HFFc6 (cell line): ENCODE data around the gene ZIC4. TPM values are rescaled to one million over a fixed set of nuclear protein-coding genes. Genes with fewer than 3 reads are reported as not detected.

Source experiments
- DNase-seq: peaks from one replicate; pipeline ENCODE4 v3.0.0-alpha.2; 2018
- H3K27ac Mint-ChIP-seq: 2 replicates; pipeline ENCODE4 v1.8.0; 2020; ENCODE audit warnings: mild to moderate bottlenecking, mixed read lengths
- H3K27me3 Mint-ChIP-seq: 2 replicates; pipeline ENCODE4 v1.8.0; 2021; ENCODE audit warnings: mild to moderate bottlenecking, moderate library complexity, mixed read lengths; ENCODE audit not compliant: insufficient read depth
- H3K36me3 Mint-ChIP-seq: 2 replicates; pipeline ENCODE4 v1.8.0; 2021; ENCODE audit warnings: low read depth, mixed read lengths
- H3K4me1 Mint-ChIP-seq: 2 replicates; pipeline ENCODE4 v1.8.0; 2020; ENCODE audit warnings: low read depth, mixed read lengths
- H3K4me3 Mint-ChIP-seq: 2 replicates; pipeline ENCODE4 v1.8.0; 2020; ENCODE audit warnings: mild to moderate bottlenecking, moderate library complexity, mixed read lengths
- H3K9me3 Mint-ChIP-seq: 2 replicates; pipeline ENCODE4 v1.8.0; 2020; ENCODE audit warnings: mild to moderate bottlenecking, mixed read lengths
- total RNA-seq, 6 experiments: library from RNA; stranded (reverse); fragmentation: NEBNext Ultra II Directional; extraction: Animal tissue kit (Norgen Biotek cat#: 25700); gene quantifications; 2 replicates in 1 of 6; 3 replicates in 5 of 6; pipeline ENCODE4 v1.2.3, GENCODE V29; 2021
- TF ChIP-seq, protein P1 (sequence below): fragments of 200-600 bp; sonication (generic); IDR thresholded peaks from 2 replicates; pipeline ENCODE4 v1.5.0; 2021; ENCODE audit warnings: antibody characterized with exemption, mild to moderate bottlenecking

ZIC4 gene
- total RNA-seq, 6 experiments from 2014 or later: 0.28 to 0.58 (median 0.49) TPM

GRCh38 chr3:147395899-147396711, 10.2 kb downstream of the ZIC4 start:
- peaks cover 34% of the 10 kb centered on the region for H3K4me1 Mint-ChIP-seq
- peak overlapping the region; percentile 50; the same call in 1 of the 2 replicates for H3K4me3 Mint-ChIP-seq
- TF ChIP-seq, protein P1, sequence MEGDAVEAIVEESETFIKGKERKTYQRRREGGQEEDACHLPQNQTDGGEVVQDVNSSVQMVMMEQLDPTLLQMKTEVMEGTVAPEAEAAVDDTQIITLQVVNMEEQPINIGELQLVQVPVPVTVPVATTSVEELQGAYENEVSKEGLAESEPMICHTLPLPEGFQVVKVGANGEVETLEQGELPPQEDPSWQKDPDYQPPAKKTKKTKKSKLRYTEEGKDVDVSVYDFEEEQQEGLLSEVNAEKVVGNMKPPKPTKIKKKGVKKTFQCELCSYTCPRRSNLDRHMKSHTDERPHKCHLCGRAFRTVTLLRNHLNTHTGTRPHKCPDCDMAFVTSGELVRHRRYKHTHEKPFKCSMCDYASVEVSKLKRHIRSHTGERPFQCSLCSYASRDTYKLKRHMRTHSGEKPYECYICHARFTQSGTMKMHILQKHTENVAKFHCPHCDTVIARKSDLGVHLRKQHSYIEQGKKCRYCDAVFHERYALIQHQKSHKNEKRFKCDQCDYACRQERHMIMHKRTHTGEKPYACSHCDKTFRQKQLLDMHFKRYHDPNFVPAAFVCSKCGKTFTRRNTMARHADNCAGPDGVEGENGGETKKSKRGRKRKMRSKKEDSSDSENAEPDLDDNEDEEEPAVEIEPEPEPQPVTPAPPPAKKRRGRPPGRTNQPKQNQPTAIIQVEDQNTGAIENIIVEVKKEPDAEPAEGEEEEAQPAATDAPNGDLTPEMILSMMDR: no peak
- DNase-seq: no peak
- H3K36me3 Mint-ChIP-seq: peaks cover 15% of the 10 kb centered on the region
- H3K9me3 Mint-ChIP-seq: peaks cover 18% of the 10 kb centered on the region
- H3K27ac Mint-ChIP-seq: no peak overlapping the region
- H3K27me3 Mint-ChIP-seq: peaks cover 46% of the 10 kb centered on the region

DNA sequence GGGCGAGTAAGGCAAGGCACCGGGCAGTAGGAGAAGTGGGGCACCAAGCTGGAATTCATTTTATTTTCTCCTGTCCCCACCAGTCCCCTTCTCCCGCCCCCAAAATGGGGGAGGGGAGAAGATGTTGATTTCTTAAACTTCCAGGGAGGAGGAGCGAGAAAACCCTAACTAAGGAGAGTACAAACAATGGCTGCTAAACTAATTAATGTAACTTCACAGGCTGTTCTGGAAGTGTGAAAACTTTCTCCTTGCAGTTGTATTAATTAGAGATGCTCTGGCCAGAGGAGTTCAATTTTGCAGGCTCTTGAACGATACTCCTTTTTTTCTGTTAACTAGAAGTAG, 11.5 kb downstream of the ZIC4 start:
- Mint-ChIP-seq H3K9me3 (peaks cover 26% of the 10 kb centered on the region), H3K4me3 (peak overlapping the region; percentile 50; the same call in 1 of the 2 replicates), H3K36me3 (peaks cover 16% of the 10 kb centered on the region), H3K27me3 (peaks cover 57% of the 10 kb centered on the region), H3K4me1 (peaks cover 34% of the 10 kb centered on the region), H3K27ac (no peak overlapping the region)
- DNase-seq: no peak
- TF ChIP-seq, protein P1: no peak

DNA sequence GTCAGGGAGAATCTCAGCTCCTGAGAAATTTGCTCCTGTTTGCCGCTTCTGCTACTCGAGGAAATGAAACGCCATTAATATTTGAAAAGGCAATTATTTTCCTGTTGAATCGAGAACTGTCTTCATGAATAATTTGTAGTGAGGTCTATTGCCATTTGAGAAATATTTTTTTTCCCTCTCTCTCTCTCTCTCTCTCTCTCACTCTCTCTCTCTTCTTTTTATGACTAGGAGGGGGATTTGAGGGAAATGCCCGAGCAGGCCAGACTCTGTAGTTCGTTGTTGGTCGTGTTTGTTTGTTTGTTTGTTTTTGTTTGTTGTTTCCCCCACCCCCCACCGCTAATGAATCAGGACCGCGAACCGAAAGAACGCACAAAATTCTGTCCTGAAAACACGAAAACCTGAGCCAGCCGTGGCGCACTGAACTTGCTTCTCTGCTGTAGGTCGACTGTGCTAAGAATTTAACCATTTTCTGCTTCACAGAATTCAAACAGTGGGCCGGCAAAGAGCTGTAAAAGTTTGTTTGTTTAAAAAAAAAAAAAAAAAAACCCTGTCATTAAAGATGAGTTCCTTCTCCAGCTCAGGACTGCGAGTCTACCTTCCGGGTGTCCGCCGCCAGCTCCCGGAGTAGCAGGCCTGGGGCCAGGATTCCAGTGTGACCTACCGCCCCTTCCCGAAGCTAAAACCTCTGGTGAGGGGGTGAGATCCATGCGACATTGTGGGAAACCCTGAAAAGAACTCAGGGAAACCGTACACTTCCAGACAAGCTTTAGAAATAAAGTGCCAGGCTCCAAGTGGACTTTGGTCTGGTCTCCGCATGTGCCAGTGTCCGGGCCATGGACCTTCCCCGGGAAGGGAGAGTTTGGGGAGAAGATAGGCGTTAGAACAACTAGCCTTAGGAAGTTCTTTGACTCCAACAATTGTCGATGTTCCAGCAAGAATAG, 12.1 kb downstream of the ZIC4 start:
- Mint-ChIP-seq H3K4me3 (peak overlapping the region; percentile 69), H3K9me3 (peaks cover 26% of the 10 kb centered on the region), H3K4me1 (peaks cover 34% of the 10 kb centered on the region), H3K27me3 (peaks cover 58% of the 10 kb centered on the region), H3K27ac (peak overlapping the region; percentile 52; the same call in 1 of the 2 replicates), H3K36me3 (peaks cover 16% of the 10 kb centered on the region)
- TF ChIP-seq, protein P1: no peak
- no peak for DNase-seq

DNA sequence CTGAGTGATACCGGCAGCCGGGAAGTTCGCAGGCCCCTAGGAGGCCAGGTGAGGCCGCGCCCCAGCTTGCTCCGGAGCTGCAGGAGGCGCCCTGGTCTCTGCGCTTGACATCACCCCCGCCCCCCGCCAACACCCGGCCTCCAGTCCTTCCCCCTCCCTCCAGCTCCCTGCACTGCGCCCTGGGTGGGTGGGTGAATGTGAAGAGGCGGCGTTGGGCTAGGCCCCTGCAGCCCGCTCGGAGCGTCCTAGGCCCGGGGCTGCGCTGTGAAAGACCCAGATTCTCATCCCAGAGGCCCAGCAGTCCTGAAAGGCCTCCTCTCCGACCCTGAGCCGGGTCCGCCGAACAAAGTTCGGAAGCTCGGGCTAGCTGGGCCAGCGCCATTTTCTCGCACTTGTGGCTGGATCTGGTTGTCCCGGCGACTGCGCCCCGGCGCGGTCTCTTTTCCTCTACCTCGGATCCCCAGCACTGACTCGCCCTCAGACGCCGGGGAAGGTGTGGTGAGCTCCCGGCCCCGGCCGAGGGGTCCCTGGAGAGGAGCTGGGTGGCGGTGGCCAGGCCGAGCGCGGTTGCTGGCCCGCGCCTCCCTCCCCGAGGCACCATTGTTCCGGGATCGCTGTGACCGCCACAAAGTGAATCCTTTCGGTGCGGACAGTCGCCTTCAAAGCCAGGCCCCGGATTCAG, 12.9 kb downstream of the ZIC4 start:
- Mint-ChIP-seq H3K36me3 (peaks cover 18% of the 10 kb centered on the region), H3K4me3 (peak overlapping the region; percentile 87), H3K4me1 (peaks cover 34% of the 10 kb centered on the region), H3K27ac (no peak overlapping the region), H3K9me3 (peaks cover 29% of the 10 kb centered on the region), H3K27me3 (peaks cover 64% of the 10 kb centered on the region)
- TF ChIP-seq, protein P1: no peak
- no peak for DNase-seq

GRCh38 chr3:147392625-147392946, 13.8 kb downstream of the ZIC4 start:
- TF ChIP-seq, protein P1: no peak
- Mint-ChIP-seq H3K27me3 (peaks cover 71% of the 10 kb centered on the region), H3K4me3 (peak overlapping the region; percentile 87), H3K4me1 (peaks cover 34% of the 10 kb centered on the region), H3K36me3 (peaks cover 23% of the 10 kb centered on the region), H3K27ac (peak overlapping the region; percentile 71), H3K9me3 (peaks cover 35% of the 10 kb centered on the region)
- DNase-seq: no peak
